ENCODE data around the gene FCGR3A.

Gene FCGR3A

GRCh38 chr1:161499099-161500039 lies 50.2 kb downstream of the FCGR3A start:
- FAIRE-seq: no peak

GRCh38 chr1:161498646-161499045 lies 51.0 kb downstream of the FCGR3A start:
- FAIRE-seq: no peak

GRCh38 chr1:161497961-161498360 lies 51.7 kb downstream of the FCGR3A start:
- FAIRE-seq: no peak

GRCh38 chr1:161495490-161495889 lies 54.1 kb downstream of the FCGR3A start:
- FAIRE-seq: no peak

- FAIRE-seq: no peak
These were observed 55.4 kb downstream of the FCGR3A start for GRCh38 chr1:161494091-161494735.

- no peak for FAIRE-seq
These were observed 56.8 kb downstream of the FCGR3A start for GRCh38 chr1:161492827-161493226.

Measured in endometrium (tissue), 2 donors.